Measurements from ENCODE around the gene TRIM45. TPM values are rescaled to one million over a fixed set of nuclear protein-coding genes. Genes with fewer than 3 reads are reported as not detected.
"Not testable (repeated sequence)": the region's sequence is repeated elsewhere in the genome, so short reads cannot be mapped to it uniquely, and the experiment has no call there.

Gene TRIM45
- 1.5 and 4.2 TPM in 2 replicates for total RNA-seq (2014; rRNA removed; shearing (Covaris generic))

- DNase-seq (ENCODE audit: low read depth): peak; percentile 97
Observed at GRCh38 chr1:117121589-117122329, at the start of gene TRIM45. TSS of gene TRIM45 (minus strand) at chr1:117121749. CDS start at chr1:117121201, 548 bp downstream.

DNA sequence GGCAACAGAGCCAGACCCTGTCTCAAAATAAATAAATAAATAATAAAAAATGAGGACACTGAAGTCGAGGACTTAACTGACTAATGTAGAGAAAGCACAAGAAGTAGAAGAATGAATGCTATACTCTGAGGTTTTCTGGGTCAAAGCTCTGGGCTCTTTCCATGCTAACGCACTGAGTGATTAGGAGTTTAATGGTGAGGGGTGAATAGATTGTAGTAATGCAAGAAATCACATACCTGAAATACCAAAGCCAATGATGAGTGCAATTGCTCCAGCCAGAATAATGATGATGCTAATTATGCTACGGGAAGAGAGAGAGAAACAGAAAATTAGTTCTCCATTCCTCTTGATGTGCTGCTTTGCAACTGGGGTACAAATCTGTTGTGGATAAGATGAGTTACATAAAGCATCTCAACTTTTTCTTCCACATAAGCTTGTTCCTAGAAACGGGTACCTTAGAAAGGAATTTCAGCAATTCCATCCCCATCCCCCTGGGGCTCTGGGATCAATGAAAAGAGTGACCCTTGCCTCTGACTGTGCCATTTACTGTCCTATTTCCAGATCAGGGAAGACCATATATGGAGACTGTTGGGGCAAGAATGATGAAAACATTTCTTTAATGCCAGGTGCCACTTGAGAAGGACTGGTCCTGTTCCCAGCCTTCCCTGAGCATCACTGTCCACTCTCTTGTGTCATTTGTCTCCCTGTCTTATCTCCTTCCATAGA, 48.5 kb upstream of the TRIM45 start:
- peak; percentile 34 for DNase-seq (ENCODE audit: low read depth)

- DNase-seq (ENCODE audit: low read depth): peak; percentile 48
Observed at GRCh38 chr1:117167402-117167801, 45.9 kb upstream of the TRIM45 start.

- DNase-seq (ENCODE audit: low read depth): peak; percentile 94
Observed at GRCh38 chr1:117166076-117166475, 44.5 kb upstream of the TRIM45 start.

- no peak for DNase-seq (ENCODE audit: low read depth)
Observed at GRCh38 chr1:117164209-117164608, 42.7 kb upstream of the TRIM45 start.

DNA sequence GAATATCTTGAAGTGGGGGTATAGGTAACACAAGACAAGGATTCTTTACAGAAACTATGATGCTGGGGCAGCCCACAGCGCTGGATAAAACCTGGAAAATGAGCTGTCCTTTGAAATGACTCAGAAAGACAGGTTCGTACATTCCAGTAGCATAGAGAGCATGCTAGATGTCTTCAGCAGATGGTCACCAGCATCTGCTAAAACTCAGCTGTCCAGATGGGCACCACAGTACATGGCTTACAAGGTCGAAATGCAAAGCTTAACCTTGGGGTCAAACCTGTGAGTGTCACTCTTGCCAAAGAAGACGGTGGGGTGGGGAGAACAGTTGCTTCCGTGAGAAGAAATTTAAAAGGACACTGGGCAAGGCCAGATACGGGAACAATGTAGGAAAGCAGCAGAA, 41.3 kb upstream of the TRIM45 start:
- no peak for DNase-seq (ENCODE audit: low read depth)

GRCh38 chr1:117161887-117162286, 40.3 kb upstream of the TRIM45 start:
- no peak for DNase-seq (ENCODE audit: low read depth)

- DNase-seq (ENCODE audit: low read depth): not testable (repeated sequence)
Observed at GRCh38 chr1:117151305-117151704, 29.8 kb upstream of the TRIM45 start.

DNA sequence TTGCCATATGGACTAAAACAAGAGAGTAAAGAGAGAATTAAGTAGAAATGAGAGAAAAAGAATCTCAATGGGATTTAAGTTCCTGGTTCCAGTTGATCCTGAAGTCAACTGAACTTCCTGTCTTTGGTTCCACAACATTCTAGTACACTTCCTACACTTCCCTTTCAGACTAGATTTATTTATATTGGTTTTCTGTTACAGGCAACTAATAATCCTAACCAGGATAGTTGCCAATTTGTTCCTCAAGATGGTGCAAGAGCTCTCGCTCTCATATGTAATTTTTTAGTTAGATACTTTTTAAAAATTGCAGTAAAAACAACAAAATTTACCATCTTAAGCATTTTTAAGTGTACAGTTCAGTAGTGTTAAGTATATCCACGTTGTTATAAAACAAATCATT, 28.8 kb upstream of the TRIM45 start:
- peak; percentile 41 for DNase-seq (ENCODE audit: low read depth)

DNA sequence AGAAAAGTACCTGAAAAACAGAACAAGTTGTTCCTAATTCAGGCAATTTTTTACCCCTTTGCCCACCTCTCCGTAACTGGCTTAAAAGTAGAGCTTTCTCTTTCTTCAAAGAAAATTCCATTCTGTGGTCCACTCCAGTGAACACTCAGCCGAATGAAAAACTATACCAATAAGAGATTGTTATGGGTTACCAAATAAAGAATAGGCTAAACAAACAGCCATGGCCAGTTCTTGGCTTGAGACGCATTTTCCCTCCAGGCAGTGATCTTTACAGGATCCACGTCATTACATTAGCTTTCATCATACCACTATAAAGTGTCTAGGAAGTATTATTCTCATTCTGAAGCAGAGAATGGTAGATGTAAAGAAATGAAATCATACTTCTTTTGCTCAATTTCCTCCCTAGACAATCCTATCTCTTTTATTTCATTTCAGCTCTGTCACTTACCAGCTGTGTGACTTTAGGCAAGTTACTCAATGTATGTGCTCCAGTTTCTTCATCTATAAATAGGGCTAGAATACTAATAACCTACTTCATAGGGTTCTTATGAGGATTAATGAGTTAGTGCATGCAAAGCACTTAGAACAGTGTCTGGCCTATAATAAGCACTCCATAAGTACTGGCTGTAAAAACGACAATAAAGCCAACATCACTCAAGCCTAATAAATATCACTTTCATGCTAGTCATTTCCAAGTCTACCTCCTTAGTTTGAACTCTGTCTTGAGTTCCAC, 26.5 kb upstream of the TRIM45 start:
- DNase-seq (ENCODE audit: low read depth): peak; percentile 93

DNA sequence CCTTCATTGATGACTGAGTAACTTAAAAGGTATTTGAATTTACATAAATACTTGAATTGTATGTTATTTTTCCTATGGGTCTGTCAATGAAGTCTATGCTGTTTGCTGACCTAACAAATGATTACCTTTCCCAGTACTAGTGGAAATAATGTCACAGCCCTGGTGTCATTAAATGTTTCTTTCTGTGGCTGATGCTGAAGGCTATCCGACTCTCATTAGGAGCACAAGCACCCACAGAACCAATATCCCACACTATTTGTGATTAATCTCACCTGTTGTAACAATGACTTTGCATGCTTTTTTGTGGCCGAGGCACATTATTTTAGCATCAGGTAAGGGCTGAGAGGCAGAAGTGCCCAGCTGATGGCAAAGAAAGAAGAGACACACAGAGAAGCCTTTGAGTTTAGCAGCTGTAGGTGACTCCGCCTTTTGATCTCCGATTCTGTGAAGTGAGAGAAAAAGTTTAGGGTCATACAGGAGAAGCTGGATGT, 25.8 kb upstream of the TRIM45 start:
- no peak for DNase-seq (ENCODE audit: low read depth)

DNA sequence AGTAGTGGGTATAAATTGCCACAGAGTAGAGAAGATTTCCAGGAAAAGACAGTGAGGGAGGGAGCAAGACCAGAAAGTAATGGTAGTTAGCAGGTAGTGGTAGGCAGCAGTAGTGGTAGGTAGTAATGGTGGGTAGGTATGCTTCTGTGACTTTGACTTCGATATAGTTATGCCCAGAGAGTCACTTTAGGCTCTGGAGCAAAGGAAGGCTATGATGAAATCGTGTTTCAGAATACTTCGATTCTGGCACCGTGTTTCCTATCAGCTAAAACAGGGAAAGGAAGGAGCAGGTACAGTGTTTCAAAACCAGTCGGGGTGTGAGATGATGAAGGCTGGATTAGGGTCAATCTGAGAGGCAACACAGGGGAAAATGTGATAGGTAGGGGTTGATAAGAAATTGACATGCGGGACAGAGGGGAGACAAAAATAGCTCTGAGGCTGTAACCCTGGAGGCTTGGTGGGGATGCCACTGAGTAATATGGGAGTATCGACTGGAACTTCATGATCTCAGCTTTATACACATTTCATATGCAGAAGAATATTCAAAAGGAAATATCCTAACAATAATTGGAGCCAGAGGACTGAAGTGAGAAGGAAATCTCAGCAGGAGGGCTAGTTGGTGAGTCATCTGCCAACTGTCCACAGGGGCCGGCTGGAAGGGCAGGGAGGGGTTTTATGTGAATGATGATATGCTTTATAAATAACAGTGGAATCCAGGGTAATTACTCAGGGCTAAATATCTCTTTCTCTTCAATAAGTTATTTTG, 25.2 kb upstream of the TRIM45 start:
- DNase-seq (ENCODE audit: low read depth): peak; percentile 94

DNA sequence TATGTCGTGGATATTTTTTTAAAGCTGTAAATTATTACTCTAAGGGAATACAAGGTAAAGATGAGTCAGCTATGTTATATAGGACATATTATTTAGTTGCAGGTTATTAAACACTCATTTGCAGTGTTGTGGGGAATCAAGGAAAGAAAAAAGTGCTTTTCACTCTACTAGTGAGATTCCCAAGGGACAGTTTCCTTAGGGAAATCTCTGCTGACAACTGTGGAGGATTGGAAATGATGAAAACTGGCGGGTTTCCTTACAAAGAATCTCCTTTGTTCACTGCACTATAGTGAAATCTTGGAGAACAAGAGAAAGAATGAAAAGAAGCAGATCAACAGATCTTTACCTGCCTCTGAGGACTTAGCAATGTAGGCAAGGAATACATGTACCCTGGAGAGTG, 24.5 kb upstream of the TRIM45 start:
- DNase-seq (ENCODE audit: low read depth): no peak

GRCh38 chr1:117143871-117144270, 22.3 kb upstream of the TRIM45 start:
- DNase-seq (ENCODE audit: low read depth): no peak

DNA sequence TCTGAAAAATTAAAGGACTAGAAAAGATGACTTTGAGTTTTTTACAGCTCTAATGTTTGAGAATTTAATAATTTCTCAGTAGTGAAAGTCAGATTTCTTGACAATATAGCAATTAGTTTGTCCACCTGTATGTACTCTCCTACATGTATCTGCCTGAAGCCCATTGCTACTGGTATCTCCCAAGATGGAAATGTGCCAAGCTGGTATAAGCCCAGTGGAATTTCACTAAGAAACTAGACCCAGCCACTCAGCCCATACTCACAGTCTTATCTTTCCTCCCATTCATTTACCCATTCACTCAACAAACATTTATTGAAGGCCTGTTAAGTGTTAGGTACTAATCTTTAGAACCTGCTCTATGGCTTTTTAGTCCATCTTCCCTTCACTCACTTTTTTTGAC, 21.6 kb upstream of the TRIM45 start:
- peak; percentile 44 for DNase-seq (ENCODE audit: low read depth)

DNA sequence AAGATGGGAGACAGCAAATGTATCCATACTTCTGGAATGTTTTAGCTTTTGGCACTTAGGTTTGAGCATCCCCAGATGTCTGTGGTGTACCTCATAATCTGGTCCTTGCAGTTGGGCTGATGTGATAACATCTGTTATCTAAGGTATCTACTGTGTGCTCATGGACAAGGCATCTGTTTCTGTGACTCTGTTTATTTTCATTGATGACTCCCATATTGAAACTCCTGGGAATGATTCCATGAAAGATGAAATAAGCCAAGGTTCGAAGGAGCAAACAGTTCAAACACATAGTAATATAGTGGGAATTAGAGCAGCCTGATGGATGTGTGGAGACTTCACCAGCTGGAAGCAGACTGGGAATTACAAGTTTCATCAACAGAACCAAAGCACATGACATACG, 20.7 kb upstream of the TRIM45 start:
- DNase-seq (ENCODE audit: low read depth): peak; percentile 69

DNA sequence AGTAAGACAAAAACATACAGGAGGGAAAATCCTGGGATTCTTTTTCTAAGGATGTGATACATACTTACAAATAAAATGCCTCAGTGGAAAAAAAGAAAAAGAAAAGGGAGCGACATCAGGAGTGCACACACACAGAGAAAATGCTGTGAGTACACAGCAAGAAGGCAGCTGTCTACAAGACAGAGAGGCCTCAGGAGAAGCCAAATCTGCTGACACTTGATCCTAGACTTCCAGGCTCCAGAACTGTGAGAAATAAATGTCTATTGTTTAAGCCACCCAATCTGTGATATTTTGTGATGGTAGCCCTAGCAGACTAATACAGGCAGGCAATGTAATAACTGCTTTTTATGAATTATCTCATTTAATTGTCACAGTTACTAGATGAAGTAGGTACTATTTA, 17.0 kb upstream of the TRIM45 start:
- DNase-seq (ENCODE audit: low read depth): no peak

DNA sequence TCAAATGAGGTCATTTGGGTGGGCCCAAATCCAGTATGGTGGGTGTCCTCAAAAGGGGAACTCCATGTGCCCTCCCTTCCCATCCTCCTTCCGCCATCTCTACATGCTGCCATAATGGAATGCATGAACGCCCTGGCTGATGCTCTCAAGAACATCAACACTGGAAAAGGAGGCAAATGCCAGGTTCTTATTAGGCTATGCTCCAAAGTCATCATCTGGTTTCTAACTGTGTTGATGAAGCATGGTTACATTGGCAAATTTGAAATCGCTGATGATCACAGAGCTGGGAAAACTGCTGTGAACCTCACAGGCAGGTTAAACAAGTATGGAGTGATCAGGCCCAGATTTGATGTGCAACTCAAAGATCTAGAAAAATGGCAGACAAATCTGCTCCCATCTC, 16.6 kb upstream of the TRIM45 start:
- DNase-seq (ENCODE audit: low read depth): no peak

- DNase-seq (ENCODE audit: low read depth): no peak
Observed at GRCh38 chr1:117137281-117137855, 15.8 kb upstream of the TRIM45 start.

DNA sequence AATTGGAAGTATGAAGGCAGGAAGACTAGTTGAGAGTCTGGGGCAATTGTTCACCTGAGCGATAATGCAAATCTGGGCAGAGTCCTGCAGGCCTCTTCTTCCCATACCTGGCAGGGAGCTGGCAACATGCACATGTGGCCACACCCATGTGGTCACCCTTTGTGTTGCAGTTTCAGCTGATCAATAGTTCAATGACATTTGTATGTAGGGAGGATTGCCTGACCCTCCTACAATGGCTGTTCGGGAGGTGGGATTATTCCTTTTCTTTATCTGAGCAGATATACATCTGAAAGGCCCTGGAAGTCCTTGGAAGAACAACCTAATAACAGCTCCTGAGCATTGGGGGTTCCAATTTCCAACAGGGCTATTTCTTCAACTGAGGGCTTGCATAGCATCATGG, 15.2 kb upstream of the TRIM45 start:
- DNase-seq (ENCODE audit: low read depth): no peak

DNA sequence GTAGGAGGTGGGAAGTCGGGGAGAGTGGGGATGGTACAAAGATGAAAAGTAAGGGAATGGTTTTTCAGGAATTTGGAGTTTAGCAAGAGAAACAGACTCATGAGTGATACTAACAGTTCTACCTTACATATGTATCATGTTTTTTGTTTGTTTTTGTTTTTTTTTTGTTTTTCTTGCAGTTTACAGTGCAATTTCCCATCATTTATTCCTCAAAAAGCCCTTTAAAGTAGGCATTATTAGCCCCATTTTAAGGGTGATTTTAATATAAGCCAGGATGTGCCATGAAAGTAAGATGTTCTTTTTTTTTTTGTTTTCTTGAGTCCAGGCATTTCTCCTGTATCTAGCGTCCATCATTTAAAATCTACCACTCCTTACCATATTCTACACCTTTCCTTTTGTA, 13.8 kb upstream of the TRIM45 start:
- no peak for DNase-seq (ENCODE audit: low read depth)

Measured in M059J (cell line).